HL-60 (cell line): ENCODE results near the gene FAM53B.

ENCODE experiments used
- DNase-seq, 2 experiments: peaks; one replicate each; pipeline ENCODE4 v3.0.0-alpha.2; 2010 to 2020; ENCODE audit warnings: low read depth in 1 of 2, low spot score in 1 of 2
- H3K27ac ChIP-seq: fragments of 250-450 bp; sonication (Bioruptor Pico); replicated peaks from 2 replicates; pipeline ENCODE4 v1.5.1; 2020; ENCODE audit warnings: mild to moderate bottlenecking, moderate library complexity
- H3K27me3 ChIP-seq: fragments of 250-450 bp; sonication (Bioruptor Pico); 2 replicates; pipeline ENCODE4 v1.5.1; 2021; ENCODE audit warnings: mild to moderate bottlenecking, moderate library complexity; ENCODE audit not compliant: insufficient read depth, poor library complexity, severe bottlenecking
- H3K4me3 ChIP-seq: replicated peaks from 2 replicates; pipeline ENCODE4 v1.5.1; 2011; ENCODE audit warnings: mild to moderate bottlenecking, control low read depth, low read length; ENCODE audit not compliant: insufficient read depth
- CTCF ChIP-seq: IDR thresholded peaks from one replicate; pipeline ENCODE4 v1.5.1; 2011; ENCODE audit warnings: low read length, control low read depth, inconsistent platforms; ENCODE audit not compliant: insufficient read depth
- GABPA ChIP-seq: IDR thresholded peaks from 2 replicates; pipeline ENCODE4 v1.6.1; 2012; ENCODE audit warnings: low read depth
- POLR2AphosphoS5 ChIP-seq: IDR thresholded peaks from 2 replicates; pipeline ENCODE4 v1.6.1; 2012; ENCODE audit warnings: low read depth
- REST ChIP-seq: IDR thresholded peaks from 2 replicates; pipeline ENCODE4 v1.6.1; 2012; ENCODE audit warnings: low read depth; ENCODE audit not compliant: insufficient replicate concordance
- SPI1 ChIP-seq: IDR thresholded peaks from 2 replicates; pipeline ENCODE4 v1.6.1; 2012; ENCODE audit warnings: low read depth, mild to moderate bottlenecking, borderline replicate concordance

Gene FAM53B

GRCh38 chr10:124591123-124591495 is 153.1 kb downstream of the FAM53B start:
- TF ChIP-seq SPI1 (no peak), REST (no peak), GABPA (no peak), CTCF (no peak), POLR2AphosphoS5 (no peak)
- no peak for DNase-seq
- Histone ChIP-seq H3K27ac (no peak overlapping the region), H3K27me3 (no peaks in the 10 kb centered on the region), H3K4me3 (no peak overlapping the region)

GRCh38 chr10:124590216-124591122 is 153.7 kb downstream of the FAM53B start:
- TF ChIP-seq GABPA (no peak), REST (no peak), SPI1 (no peak), CTCF (no peak), POLR2AphosphoS5 (no peak)
- H3K27ac ChIP-seq, result no peak overlapping the region
- DNase-seq, result no peak
- H3K27me3 ChIP-seq, result no peaks in the 10 kb centered on the region
- H3K4me3 ChIP-seq, result no peak overlapping the region

- Histone ChIP-seq H3K4me3 (no peak overlapping the region), H3K27ac (no peak overlapping the region), H3K27me3 (no peaks in the 10 kb centered on the region)
- TF ChIP-seq CTCF (no peak), POLR2AphosphoS5 (no peak), REST (no peak), SPI1 (no peak), GABPA (no peak)
- no peak for DNase-seq
Measured at GRCh38 chr10:124589491-124590041, 154.6 kb downstream of the FAM53B start.
